Measurements from ENCODE around the gene ABCA1.

ABCA1 gene

GRCh38 chr9:104972242-104972866 is 44.4 kb upstream of the ABCA1 start:
- DNase-seq (ENCODE audit: low read depth) = no peak
- H3K4me3 ChIP-seq (ENCODE audit: low read depth, low read length) = no peak overlapping the region
- TF ChIP-seq CTCF (conservative IDR thresholded peaks at IDR 0.05; ENCODE audit: low read depth, low read length) = no peak

GRCh38 chr9:104971511-104971910 is 43.6 kb upstream of the ABCA1 start:
- no peak for DNase-seq (ENCODE audit: low read depth)
- no peak overlapping the region for H3K4me3 ChIP-seq (ENCODE audit: low read depth, low read length)
- TF ChIP-seq CTCF (conservative IDR thresholded peaks at IDR 0.05; ENCODE audit: low read depth, low read length) = no peak

GRCh38 chr9:104970271-104970987 is 42.5 kb upstream of the ABCA1 start:
- no peak for DNase-seq (ENCODE audit: low read depth)
- no peak for TF ChIP-seq CTCF (conservative IDR thresholded peaks at IDR 0.05; ENCODE audit: low read depth, low read length)
- no peak overlapping the region for H3K4me3 ChIP-seq (ENCODE audit: low read depth, low read length)

GRCh38 chr9:104969116-104969515 is 41.2 kb upstream of the ABCA1 start:
- DNase-seq (ENCODE audit: low read depth) = no peak
- TF ChIP-seq CTCF (conservative IDR thresholded peaks at IDR 0.05; ENCODE audit: low read depth, low read length) = no peak
- H3K4me3 ChIP-seq (ENCODE audit: low read depth, low read length) = no peak overlapping the region

- no peak for TF ChIP-seq CTCF (conservative IDR thresholded peaks at IDR 0.05; ENCODE audit: low read depth, low read length)
- peak overlapping the region; percentile 95 for H3K4me3 ChIP-seq (ENCODE audit: low read depth, low read length)
- DNase-seq (ENCODE audit: low read depth) = peak; percentile 89
Measured at GRCh38 chr9:104968025-104968982, 40.3 kb upstream of the ABCA1 start.

- H3K4me3 ChIP-seq (ENCODE audit: low read depth, low read length) = no peak overlapping the region
- DNase-seq (ENCODE audit: low read depth) = no peak
- TF ChIP-seq CTCF (conservative IDR thresholded peaks at IDR 0.05; ENCODE audit: low read depth, low read length) = no peak
Measured at GRCh38 chr9:104963076-104963475, 35.1 kb upstream of the ABCA1 start.
